AG10803 (cell line): ENCODE results near the gene DHRS7B.
"Not testable (repeated sequence)": the region's sequence is repeated elsewhere in the genome, so short reads cannot be mapped to it uniquely, and the experiment has no call there.

Experiments
- DNase-seq: peaks from one replicate; pipeline ENCODE4 v3.0.0; 2010; ENCODE audit warnings: low read depth
- H3K4me3 ChIP-seq: 2 replicates; pipeline ENCODE4 v1.5.1; 2011; ENCODE audit warnings: mild to moderate bottlenecking, low read length, control low read depth
- TF ChIP-seq, protein P1 (sequence below): conservative IDR thresholded peaks from 2 replicates; pipeline ENCODE4 v1.5.1; 2011; ENCODE audit warnings: mild to moderate bottlenecking, low read length, control low read depth, inconsistent platforms

The DHRS7B gene, protein sequence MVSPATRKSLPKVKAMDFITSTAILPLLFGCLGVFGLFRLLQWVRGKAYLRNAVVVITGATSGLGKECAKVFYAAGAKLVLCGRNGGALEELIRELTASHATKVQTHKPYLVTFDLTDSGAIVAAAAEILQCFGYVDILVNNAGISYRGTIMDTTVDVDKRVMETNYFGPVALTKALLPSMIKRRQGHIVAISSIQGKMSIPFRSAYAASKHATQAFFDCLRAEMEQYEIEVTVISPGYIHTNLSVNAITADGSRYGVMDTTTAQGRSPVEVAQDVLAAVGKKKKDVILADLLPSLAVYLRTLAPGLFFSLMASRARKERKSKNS

GRCh38 chr17:21126645-21127508 lies at the start of gene DHRS7B:
TSS of gene DHRS7B (plus strand) at chr17:21126964. CDS start at chr17:21126972, 8 bp downstream.
- peak within 1 kb of the TSS; percentile 98 for H3K4me3 ChIP-seq
- peak; percentile 85 for DNase-seq
- TF ChIP-seq, protein P1, sequence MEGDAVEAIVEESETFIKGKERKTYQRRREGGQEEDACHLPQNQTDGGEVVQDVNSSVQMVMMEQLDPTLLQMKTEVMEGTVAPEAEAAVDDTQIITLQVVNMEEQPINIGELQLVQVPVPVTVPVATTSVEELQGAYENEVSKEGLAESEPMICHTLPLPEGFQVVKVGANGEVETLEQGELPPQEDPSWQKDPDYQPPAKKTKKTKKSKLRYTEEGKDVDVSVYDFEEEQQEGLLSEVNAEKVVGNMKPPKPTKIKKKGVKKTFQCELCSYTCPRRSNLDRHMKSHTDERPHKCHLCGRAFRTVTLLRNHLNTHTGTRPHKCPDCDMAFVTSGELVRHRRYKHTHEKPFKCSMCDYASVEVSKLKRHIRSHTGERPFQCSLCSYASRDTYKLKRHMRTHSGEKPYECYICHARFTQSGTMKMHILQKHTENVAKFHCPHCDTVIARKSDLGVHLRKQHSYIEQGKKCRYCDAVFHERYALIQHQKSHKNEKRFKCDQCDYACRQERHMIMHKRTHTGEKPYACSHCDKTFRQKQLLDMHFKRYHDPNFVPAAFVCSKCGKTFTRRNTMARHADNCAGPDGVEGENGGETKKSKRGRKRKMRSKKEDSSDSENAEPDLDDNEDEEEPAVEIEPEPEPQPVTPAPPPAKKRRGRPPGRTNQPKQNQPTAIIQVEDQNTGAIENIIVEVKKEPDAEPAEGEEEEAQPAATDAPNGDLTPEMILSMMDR: peak; percentile 6; the same call in 1 of the 2 replicates

GRCh38 chr17:21077281-21077680 lies 49.5 kb upstream of the DHRS7B start:
- H3K4me3 ChIP-seq: no peak overlapping the region
- peak; percentile 30 for DNase-seq
- TF ChIP-seq, protein P1: no peak

GRCh38 chr17:21078016-21078780 lies 48.6 kb upstream of the DHRS7B start:
- TF ChIP-seq, protein P1: no peak
- DNase-seq: no peak

GRCh38 chr17:21079196-21079595 lies 47.6 kb upstream of the DHRS7B start:
- TF ChIP-seq, protein P1: no peak
- no peak overlapping the region for H3K4me3 ChIP-seq
- DNase-seq: no peak

More at GRCh38 chr17:21078016-21078780, 48.6 kb upstream of the DHRS7B start:
- H3K4me3 ChIP-seq: no peak overlapping the region

- no peak for DNase-seq
- no peak overlapping the region for H3K4me3 ChIP-seq
- TF ChIP-seq, protein P1: no peak
Observed at GRCh38 chr17:21082001-21082436, 44.7 kb upstream of the DHRS7B start.

DNA sequence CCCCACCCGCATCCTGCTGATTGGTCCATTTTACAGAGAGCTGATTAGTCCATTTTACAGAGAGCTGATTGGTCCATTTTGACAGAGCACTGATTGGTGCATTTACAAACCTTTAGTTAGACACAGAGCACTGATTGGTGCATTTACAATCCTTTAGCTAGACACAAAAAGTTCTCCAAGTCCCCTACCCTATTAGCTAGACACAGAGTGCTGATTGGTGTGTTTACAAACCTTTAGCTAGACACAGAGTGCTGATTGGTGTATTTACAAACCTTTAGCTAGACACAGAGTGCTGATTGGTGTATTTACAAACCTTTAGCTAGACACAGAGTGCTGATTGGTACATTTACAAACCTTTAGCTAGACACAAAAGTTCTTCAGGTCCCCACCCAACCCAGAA lies 41.5 kb upstream of the DHRS7B start:
- not testable (repeated sequence) for DNase-seq, H3K4me3 ChIP-seq

DNA sequence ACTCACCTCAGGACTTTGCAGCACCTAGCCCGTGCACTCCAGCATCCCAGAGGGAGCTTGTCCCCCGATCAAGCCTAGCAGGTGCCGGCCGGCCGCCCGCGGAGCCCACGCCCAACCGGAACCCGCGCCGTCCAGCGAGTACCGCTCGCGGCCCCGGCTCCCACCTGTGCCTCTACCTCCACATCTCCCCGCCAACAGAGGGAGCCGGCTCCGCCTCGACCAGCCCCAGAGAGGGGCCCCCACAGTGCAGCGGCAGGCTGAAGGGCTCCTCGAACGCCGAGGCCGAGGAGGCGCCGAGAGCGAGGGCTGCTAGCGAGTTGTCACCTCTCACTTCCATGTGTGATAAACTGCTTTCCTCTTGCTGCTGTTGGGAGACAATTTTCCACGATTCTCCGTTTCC lies 41.1 kb upstream of the DHRS7B start:
- H3K4me3 ChIP-seq: no peak overlapping the region
- TF ChIP-seq, protein P1: no peak
- DNase-seq: no peak
